Parathyroid adenoma (tissue), 2 donors: ENCODE measurements around the gene RNF144A.
A peak's percentile ranks its signal among the peaks of the same experiment; 100 is the strongest.

Source experiments
- H2AFZ ChIP-seq: fragments of 300-600 bp; sonication (generic); one replicate; pipeline ENCODE4 v1.7.0; 2017; ENCODE audit warnings: antibody characterized with exemption, mild to moderate bottlenecking
- H3K27ac ChIP-seq: fragments of 300-600 bp; sonication (generic); one replicate; pipeline ENCODE4 v1.7.0; 2017
- H3K27me3 ChIP-seq: fragments of 300-600 bp; sonication (generic); one replicate; pipeline ENCODE4 v1.7.0; 2017; ENCODE audit warnings: low read length; ENCODE audit not compliant: control insufficient read depth, insufficient read depth
- H3K36me3 ChIP-seq: fragments of 300-600 bp; sonication (generic); one replicate; pipeline ENCODE4 v1.7.0; 2017; ENCODE audit warnings: low read length; ENCODE audit not compliant: control insufficient read depth, insufficient read depth
- H3K4me1 ChIP-seq: fragments of 300-600 bp; sonication (generic); one replicate; pipeline ENCODE4 v1.7.0; 2017; ENCODE audit warnings: control low read depth
- H3K4me2 ChIP-seq: fragments of 300-600 bp; sonication (generic); one replicate; pipeline ENCODE4 v1.7.0; 2017; ENCODE audit warnings: low read length
- H3K4me3 ChIP-seq: fragments of 300-600 bp; sonication (generic); one replicate; pipeline ENCODE4 v1.7.0; 2017; ENCODE audit warnings: low read depth, low read length
- H3K79me2 ChIP-seq: fragments of 300-600 bp; sonication (generic); one replicate; pipeline ENCODE4 v1.7.0; 2017; ENCODE audit warnings: control low read depth
- H3K9ac ChIP-seq: fragments of 300-600 bp; sonication (generic); one replicate; pipeline ENCODE4 v1.7.0; 2017; ENCODE audit warnings: mild to moderate bottlenecking
- H3K9me3 ChIP-seq: fragments of 300-600 bp; sonication (generic); one replicate; pipeline ENCODE4 v1.7.0; 2017; ENCODE audit warnings: low read length; ENCODE audit not compliant: control insufficient read depth
- TF ChIP-seq, protein P1 (sequence below): fragments of 300-600 bp; sonication (generic); IDR thresholded peaks from one replicate; pipeline ENCODE4 v1.7.0; 2017; ENCODE audit warnings: antibody characterized with exemption, mild to moderate bottlenecking
- donor health status: primary hyperparathyroidism.

Gene RNF144A

DNA sequence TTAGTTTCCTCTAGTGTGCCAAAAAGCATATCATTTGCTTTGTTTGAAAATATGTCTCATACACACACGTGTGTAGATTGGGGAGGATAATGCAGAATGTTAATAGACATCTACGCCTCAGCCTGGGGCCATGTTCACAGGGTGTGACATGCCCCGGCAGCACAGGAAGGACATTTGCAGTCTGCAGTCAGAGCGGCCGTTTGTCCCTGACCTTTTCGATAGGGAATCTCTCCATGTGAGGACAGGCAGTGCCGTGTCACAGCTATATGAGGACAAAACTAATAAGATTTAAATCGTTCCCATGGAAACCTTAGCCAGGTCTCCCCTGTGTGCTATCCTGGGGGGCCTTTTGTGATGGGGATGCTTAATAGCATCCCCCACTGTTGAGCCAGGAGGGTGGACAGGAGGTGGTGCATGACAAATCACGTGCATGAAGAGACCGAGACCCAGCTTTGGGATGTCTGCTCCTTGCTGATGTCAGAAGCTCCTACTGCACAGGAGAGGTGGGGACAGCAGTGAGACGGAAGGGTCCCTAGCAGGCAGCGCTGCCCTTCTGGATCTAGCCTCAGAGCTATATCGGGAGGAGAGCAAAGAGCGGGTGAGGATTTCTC is 100.6 kb downstream of the RNF144A start:
- H3K9ac ChIP-seq, result no peak overlapping the region
- H3K36me3 ChIP-seq, result no peaks in the 10 kb centered on the region
- peak overlapping the region; percentile 25 for H2AFZ ChIP-seq
- peak overlapping the region; percentile 15 for H3K27ac ChIP-seq
- peaks cover 73% of the 10 kb centered on the region for H3K4me1 ChIP-seq
- TF ChIP-seq, protein P1, sequence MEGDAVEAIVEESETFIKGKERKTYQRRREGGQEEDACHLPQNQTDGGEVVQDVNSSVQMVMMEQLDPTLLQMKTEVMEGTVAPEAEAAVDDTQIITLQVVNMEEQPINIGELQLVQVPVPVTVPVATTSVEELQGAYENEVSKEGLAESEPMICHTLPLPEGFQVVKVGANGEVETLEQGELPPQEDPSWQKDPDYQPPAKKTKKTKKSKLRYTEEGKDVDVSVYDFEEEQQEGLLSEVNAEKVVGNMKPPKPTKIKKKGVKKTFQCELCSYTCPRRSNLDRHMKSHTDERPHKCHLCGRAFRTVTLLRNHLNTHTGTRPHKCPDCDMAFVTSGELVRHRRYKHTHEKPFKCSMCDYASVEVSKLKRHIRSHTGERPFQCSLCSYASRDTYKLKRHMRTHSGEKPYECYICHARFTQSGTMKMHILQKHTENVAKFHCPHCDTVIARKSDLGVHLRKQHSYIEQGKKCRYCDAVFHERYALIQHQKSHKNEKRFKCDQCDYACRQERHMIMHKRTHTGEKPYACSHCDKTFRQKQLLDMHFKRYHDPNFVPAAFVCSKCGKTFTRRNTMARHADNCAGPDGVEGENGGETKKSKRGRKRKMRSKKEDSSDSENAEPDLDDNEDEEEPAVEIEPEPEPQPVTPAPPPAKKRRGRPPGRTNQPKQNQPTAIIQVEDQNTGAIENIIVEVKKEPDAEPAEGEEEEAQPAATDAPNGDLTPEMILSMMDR, result no peak
- H3K4me3 ChIP-seq, result no peak overlapping the region
- H3K79me2 ChIP-seq, result peaks cover 35% of the 10 kb centered on the region
- no peaks in the 10 kb centered on the region for H3K9me3 ChIP-seq
- no peaks in the 10 kb centered on the region for H3K27me3 ChIP-seq
- no peak overlapping the region for H3K4me2 ChIP-seq

GRCh38 chr2:7018282-7018701 is 101.1 kb downstream of the RNF144A start:
- H3K36me3 ChIP-seq, result no peaks in the 10 kb centered on the region
- H3K79me2 ChIP-seq, result peaks cover 35% of the 10 kb centered on the region
- H3K27me3 ChIP-seq, result no peaks in the 10 kb centered on the region
- peaks cover 78% of the 10 kb centered on the region for H3K4me1 ChIP-seq
- H3K27ac ChIP-seq, result no peak overlapping the region
- H3K4me3 ChIP-seq, result no peak overlapping the region
- H3K4me2 ChIP-seq, result no peak overlapping the region
- no peak overlapping the region for H2AFZ ChIP-seq
- H3K9me3 ChIP-seq, result no peaks in the 10 kb centered on the region
- TF ChIP-seq, protein P1, result no peak
- no peak overlapping the region for H3K9ac ChIP-seq

GRCh38 chr2:7018767-7019166 is 101.6 kb downstream of the RNF144A start:
- Histone ChIP-seq H3K36me3 (no peaks in the 10 kb centered on the region), H3K4me2 (no peak overlapping the region), H3K9ac (no peak overlapping the region), H3K4me3 (no peak overlapping the region), H3K9me3 (no peaks in the 10 kb centered on the region), H3K27ac (no peak overlapping the region), H3K4me1 (peaks cover 79% of the 10 kb centered on the region), H3K27me3 (no peaks in the 10 kb centered on the region), H2AFZ (no peak overlapping the region), H3K79me2 (peaks cover 32% of the 10 kb centered on the region)
- TF ChIP-seq, protein P1, result no peak

DNA sequence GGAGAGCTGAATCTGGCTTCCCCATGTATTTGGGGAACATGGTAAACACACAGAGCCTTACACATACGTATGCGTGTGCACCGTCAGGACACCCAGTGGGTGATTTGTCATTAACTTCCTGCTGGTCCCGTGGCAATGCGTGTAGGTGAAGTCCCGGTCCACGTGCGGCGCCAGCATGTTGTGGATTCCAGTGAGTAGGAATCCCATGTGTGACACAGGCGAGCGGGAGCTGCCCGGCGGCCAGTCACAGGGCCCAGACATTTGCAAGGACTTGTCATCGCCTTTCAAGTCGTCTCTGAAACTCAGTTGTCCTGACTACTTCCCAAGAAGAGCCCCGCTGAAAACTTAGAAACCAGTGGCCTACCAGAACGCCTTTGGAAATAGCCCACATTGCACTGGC is 102.0 kb downstream of the RNF144A start:
- no peak overlapping the region for H3K4me2 ChIP-seq
- TF ChIP-seq, protein P1, result no peak
- H3K9ac ChIP-seq, result no peak overlapping the region
- H3K4me1 ChIP-seq, result peaks cover 75% of the 10 kb centered on the region
- H2AFZ ChIP-seq, result no peak overlapping the region
- H3K27me3 ChIP-seq, result no peaks in the 10 kb centered on the region
- H3K9me3 ChIP-seq, result no peaks in the 10 kb centered on the region
- H3K27ac ChIP-seq, result no peak overlapping the region
- peaks cover 30% of the 10 kb centered on the region for H3K79me2 ChIP-seq
- no peaks in the 10 kb centered on the region for H3K36me3 ChIP-seq
- H3K4me3 ChIP-seq, result no peak overlapping the region

DNA sequence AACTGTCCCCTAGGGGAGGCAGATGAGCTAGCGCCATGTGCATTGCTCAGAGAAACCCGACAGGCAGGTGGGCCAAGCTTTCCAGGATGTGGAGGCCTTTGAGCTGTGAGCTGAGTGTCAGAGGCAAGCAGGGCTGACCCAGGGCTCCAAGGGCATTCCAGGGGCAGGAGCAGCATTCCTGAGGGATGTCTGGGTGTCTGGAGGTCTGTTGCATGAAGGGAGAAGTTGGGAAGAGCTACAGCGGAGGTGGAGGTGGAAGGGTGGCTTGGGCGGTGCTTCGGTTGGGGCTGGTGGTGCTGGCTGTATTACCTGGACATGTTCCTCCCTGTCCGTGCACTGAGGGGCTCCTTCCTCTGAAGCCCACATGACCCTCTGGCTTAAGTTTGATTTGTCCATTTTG is 102.8 kb downstream of the RNF144A start:
- Histone ChIP-seq H3K36me3 (no peaks in the 10 kb centered on the region), H3K27ac (peak overlapping the region; percentile 13), H3K79me2 (peaks cover 29% of the 10 kb centered on the region), H3K4me1 (peaks cover 70% of the 10 kb centered on the region), H3K9me3 (no peaks in the 10 kb centered on the region), H2AFZ (no peak overlapping the region), H3K27me3 (no peaks in the 10 kb centered on the region), H3K9ac (no peak overlapping the region), H3K4me3 (no peak overlapping the region), H3K4me2 (no peak overlapping the region)
- TF ChIP-seq, protein P1, result no peak
